ENCODE data around the gene MUSK.

Gene MUSK

GRCh38 chr9:110810262-110810976 is 141.8 kb downstream of the MUSK start:
- H2AFZ ChIP-seq (ENCODE audit: low read length), result no peak overlapping the region
- no peaks in the 10 kb centered on the region for H3K27me3 ChIP-seq (ENCODE audit: insufficient read depth, low read length)
- H3K9me2 ChIP-seq (ENCODE audit: low read depth, low read length), result no peaks in the 10 kb centered on the region
- H3K27ac ChIP-seq (ENCODE audit: low read depth, low read length, poor library complexity, severe bottlenecking), result no peak overlapping the region
- H3K79me2 ChIP-seq (ENCODE audit: insufficient read depth, low read length), result no peaks in the 10 kb centered on the region
- no peaks in the 10 kb centered on the region for H3F3A ChIP-seq (ENCODE audit: insufficient read depth, low read length)
- H3K4me3 ChIP-seq (ENCODE audit: low read depth, low read length, poor library complexity, severe bottlenecking), result no peak overlapping the region
- no peak overlapping the region for H3K4me2 ChIP-seq (ENCODE audit: low read length)
- no peaks in the 10 kb centered on the region for H3K4me1 ChIP-seq (ENCODE audit: insufficient read depth, low read length, severe bottlenecking)
- no peaks in the 10 kb centered on the region for H4K20me1 ChIP-seq (ENCODE audit: insufficient read depth, low read length)
- no peaks in the 10 kb centered on the region for H3K9me3 ChIP-seq (ENCODE audit: low read length)
- no peak overlapping the region for H3K9ac ChIP-seq (ENCODE audit: low read length)
- TF ChIP-seq EZH2 (IDR thresholded peaks at IDR 0.05; ENCODE audit: borderline replicate concordance, low read length) (no peak), CTCF (IDR thresholded peaks at IDR 0.05; ENCODE audit: low read length) (no peak)
- H3K36me3 ChIP-seq (ENCODE audit: insufficient read depth, low read length), result no peaks in the 10 kb centered on the region

- Histone ChIP-seq H2AFZ (ENCODE audit: low read length) (no peak overlapping the region), H3K36me3 (ENCODE audit: insufficient read depth, low read length) (no peaks in the 10 kb centered on the region), H3K4me1 (ENCODE audit: insufficient read depth, low read length, severe bottlenecking) (no peaks in the 10 kb centered on the region), H3K79me2 (ENCODE audit: insufficient read depth, low read length) (no peaks in the 10 kb centered on the region), H3K4me3 (ENCODE audit: low read depth, low read length, poor library complexity, severe bottlenecking) (no peak overlapping the region), H3K27ac (ENCODE audit: low read depth, low read length, poor library complexity, severe bottlenecking) (no peak overlapping the region), H3K4me2 (ENCODE audit: low read length) (no peak overlapping the region), H3K27me3 (ENCODE audit: insufficient read depth, low read length) (no peaks in the 10 kb centered on the region), H3F3A (ENCODE audit: insufficient read depth, low read length) (no peaks in the 10 kb centered on the region), H3K9me2 (ENCODE audit: low read depth, low read length) (no peaks in the 10 kb centered on the region), H4K20me1 (ENCODE audit: insufficient read depth, low read length) (no peaks in the 10 kb centered on the region), H3K9me3 (ENCODE audit: low read length) (no peaks in the 10 kb centered on the region), H3K9ac (ENCODE audit: low read length) (no peak overlapping the region)
- TF ChIP-seq CTCF (IDR thresholded peaks at IDR 0.05; ENCODE audit: low read length), result no peak
- no peak for TF ChIP-seq EZH2 (IDR thresholded peaks at IDR 0.05; ENCODE audit: borderline replicate concordance, low read length)
Measured at GRCh38 chr9:110812886-110813285, 144.3 kb downstream of the MUSK start.

GRCh38 chr9:110814159-110814558 is 145.6 kb downstream of the MUSK start:
- no peak overlapping the region for H3K27ac ChIP-seq (ENCODE audit: low read depth, low read length, poor library complexity, severe bottlenecking)

More at GRCh38 chr9:110814159-110814558, 145.6 kb downstream of the MUSK start:
- no peak overlapping the region for H3K4me2 ChIP-seq (ENCODE audit: low read length)
- no peaks in the 10 kb centered on the region for H3K4me1 ChIP-seq (ENCODE audit: insufficient read depth, low read length, severe bottlenecking)
- H3K4me3 ChIP-seq (ENCODE audit: low read depth, low read length, poor library complexity, severe bottlenecking), result no peak overlapping the region
- H4K20me1 ChIP-seq (ENCODE audit: insufficient read depth, low read length), result no peaks in the 10 kb centered on the region
- no peaks in the 10 kb centered on the region for H3K27me3 ChIP-seq (ENCODE audit: insufficient read depth, low read length)
- no peaks in the 10 kb centered on the region for H3K79me2 ChIP-seq (ENCODE audit: insufficient read depth, low read length)
- no peak overlapping the region for H3K9ac ChIP-seq (ENCODE audit: low read length)
- H3K36me3 ChIP-seq (ENCODE audit: insufficient read depth, low read length), result no peaks in the 10 kb centered on the region
- H3K9me2 ChIP-seq (ENCODE audit: low read depth, low read length), result no peaks in the 10 kb centered on the region
- H3K9me3 ChIP-seq (ENCODE audit: low read length), result no peaks in the 10 kb centered on the region
- no peak overlapping the region for H2AFZ ChIP-seq (ENCODE audit: low read length)
- H3F3A ChIP-seq (ENCODE audit: insufficient read depth, low read length), result no peaks in the 10 kb centered on the region
- TF ChIP-seq CTCF (IDR thresholded peaks at IDR 0.05; ENCODE audit: low read length) (no peak), EZH2 (IDR thresholded peaks at IDR 0.05; ENCODE audit: borderline replicate concordance, low read length) (no peak)

Data from OCI-LY1 (cell line).